ENCODE measurements around the gene NUBP1. TPM values are rescaled to one million over a fixed set of nuclear protein-coding genes. Genes with fewer than 3 reads are reported as not detected.

NUBP1 gene
- 12.2 TPM for total RNA-seq

DNA sequence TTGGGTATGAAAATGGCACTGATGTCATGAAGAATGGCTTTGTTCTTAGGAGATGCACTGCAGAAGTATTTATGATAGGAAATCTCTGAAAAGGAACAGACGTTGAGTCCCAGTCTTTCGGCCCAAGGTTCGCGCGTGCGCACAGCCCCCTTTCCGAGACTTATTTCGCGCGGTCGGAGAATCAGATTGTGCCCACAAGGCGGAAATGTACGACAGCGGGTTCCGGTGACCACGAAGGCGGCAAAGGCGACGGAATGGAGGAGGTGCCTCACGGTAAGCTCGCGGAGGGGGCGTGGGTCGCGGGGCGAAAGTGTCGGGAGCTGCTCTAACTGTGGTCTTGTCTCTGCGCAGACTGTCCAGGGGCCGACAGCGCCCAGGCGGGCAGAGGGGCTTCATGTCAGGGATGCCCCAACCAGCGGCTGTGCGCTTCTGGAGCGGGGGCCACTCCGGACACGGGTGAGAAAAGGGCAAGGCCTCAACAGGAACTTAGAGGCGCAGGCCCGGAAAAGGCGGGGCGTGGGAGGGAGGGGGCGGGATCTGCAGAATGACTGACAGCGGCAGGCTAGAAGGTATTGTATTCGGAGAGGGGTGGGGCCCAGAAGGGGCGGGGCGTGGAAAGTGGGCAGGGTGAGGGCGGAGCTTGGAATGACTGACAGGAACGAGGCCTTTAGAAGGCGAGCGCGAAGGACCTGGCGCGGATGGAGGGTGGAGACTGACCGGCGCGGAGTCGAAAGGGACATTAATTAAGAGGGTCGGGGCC is at the start of gene NUBP1:
NUBP1 (plus strand) TSS at position 233 of the 760 bp plus-strand sequence; CDS start at position 255, 22 bp downstream.

GRCh38 chr16:10694830-10695229 is 48.8 kb upstream of the NUBP1 start, which contains the start of gene TEKT5:
TEKT5 (minus strand) TSS chr16:10694930; CDS start chr16:10694873, 57 bp downstream.

GRCh38 chr16:10817963-10818941 is 74.6 kb downstream of the NUBP1 start, which contains the start of gene TVP23A:
TVP23A (minus strand) TSS chr16:10818794; CDS start chr16:10818493, 301 bp downstream.

Small RNAs within 50 kb of the gene (small RNA-seq; reads per million reads assigned to genes)
- gene MTND4LP24 (ENCODE audit: low replicate concordance) (not detected), gene MTND6P33 (ENCODE audit: low replicate concordance) (not detected)

Other genes with a start within 250 kb of the NUBP1 start
- gene EMP2, start 163.2 kb upstream of the NUBP1 start, total RNA-seq = 3.1 TPM
- gene TEKT5, start 48.9 kb upstream of the NUBP1 start, total RNA-seq = 2.8 TPM
- 31.9 TPM for gene TVP23A, start 75.0 kb downstream of the NUBP1 start, total RNA-seq
- 0.31 TPM for gene CIITA, start 133.4 kb downstream of the NUBP1 start, total RNA-seq
- 11.3 TPM for gene DEXI, start 198.6 kb downstream of the NUBP1 start, total RNA-seq
- gene CLEC16A, start 200.7 kb downstream of the NUBP1 start, total RNA-seq = 38.5 TPM